SK-N-MC (cell line): ENCODE measurements around the gene ZNF385B.

Source experiments
- FOXP2 ChIP-seq: optimal IDR thresholded peaks from 2 replicates; pipeline ENCODE3; 2011; ENCODE audit warnings: mild to moderate bottlenecking, moderate library complexity; ENCODE audit not compliant: insufficient read depth; ENCODE audit errors: extremely low read length, control extremely low read depth
- POLR2AphosphoS5 ChIP-seq: IDR thresholded peaks from 2 replicates; pipeline ENCODE4 v1.6.1; 2012; ENCODE audit warnings: mild to moderate bottlenecking, low read depth, low read length, borderline replicate concordance

- no peak for TF ChIP-seq POLR2AphosphoS5
- no peak for TF ChIP-seq FOXP2
Measured at GRCh38 chr2:179875864-179876263, 14.5 kb upstream of the ZNF385B start.
